Chondrocyte (in vitro differentiated cells): ENCODE data around the gene EIPR1. TPM values are rescaled to one million over a fixed set of nuclear protein-coding genes. Genes with fewer than 3 reads are reported as not detected.
"Not testable (repeated sequence)": the region's sequence is repeated elsewhere in the genome, so short reads cannot be mapped to it uniquely, and the experiment has no call there.

ENCODE experiments used
- DNase-seq: peaks from one replicate; pipeline ENCODE4 v3.0.0; 2021; ENCODE audit warnings: mixed read lengths, low spot score
- H3K27ac Mint-ChIP-seq: one replicate; pipeline ENCODE4 v1.8.0; 2021; ENCODE audit warnings: mild to moderate bottlenecking, moderate library complexity, mixed read lengths; ENCODE audit not compliant: unreplicated experiment
- H3K27me3 Mint-ChIP-seq: 2 replicates; pipeline ENCODE4 v1.8.0; 2021; ENCODE audit warnings: low read depth, mixed read lengths
- H3K36me3 Mint-ChIP-seq: 2 replicates; pipeline ENCODE4 v1.8.0; 2021; ENCODE audit warnings: low read depth, mixed read lengths
- H3K4me1 Mint-ChIP-seq: 2 replicates; pipeline ENCODE4 v1.8.0; 2021; ENCODE audit warnings: low read depth, mild to moderate bottlenecking, mixed read lengths
- H3K4me3 Mint-ChIP-seq: one replicate; pipeline ENCODE4 v1.8.0; 2021; ENCODE audit warnings: mild to moderate bottlenecking, moderate library complexity, mixed read lengths; ENCODE audit not compliant: unreplicated experiment
- H3K9me3 Mint-ChIP-seq: 2 replicates; pipeline ENCODE4 v1.8.0; 2021; ENCODE audit warnings: low read depth, mixed read lengths
- total RNA-seq: library from RNA; stranded (reverse); gene quantifications from 3 replicates; pipeline ENCODE4 v1.2.1, GENCODE V29; 2021
- TF ChIP-seq, protein P1 (sequence below): fragments of 200-600 bp; sonication (generic); IDR thresholded peaks from 2 replicates; pipeline ENCODE4 v1.5.0; 2021; ENCODE audit warnings: antibody characterized with exemption, mild to moderate bottlenecking, moderate library complexity

EIPR1 gene
- total RNA-seq, 1 donor from 2014 or later: 18.2 TPM

- Mint-ChIP-seq H3K4me3 (no peak overlapping the region), H3K36me3 (peaks cover 18% of the 10 kb centered on the region), H3K9me3 (no peaks in the 10 kb centered on the region), H3K27me3 (no peaks in the 10 kb centered on the region), H3K27ac (peak overlapping the region; percentile 90), H3K4me1 (peaks cover 23% of the 10 kb centered on the region)
- TF ChIP-seq, protein P1, sequence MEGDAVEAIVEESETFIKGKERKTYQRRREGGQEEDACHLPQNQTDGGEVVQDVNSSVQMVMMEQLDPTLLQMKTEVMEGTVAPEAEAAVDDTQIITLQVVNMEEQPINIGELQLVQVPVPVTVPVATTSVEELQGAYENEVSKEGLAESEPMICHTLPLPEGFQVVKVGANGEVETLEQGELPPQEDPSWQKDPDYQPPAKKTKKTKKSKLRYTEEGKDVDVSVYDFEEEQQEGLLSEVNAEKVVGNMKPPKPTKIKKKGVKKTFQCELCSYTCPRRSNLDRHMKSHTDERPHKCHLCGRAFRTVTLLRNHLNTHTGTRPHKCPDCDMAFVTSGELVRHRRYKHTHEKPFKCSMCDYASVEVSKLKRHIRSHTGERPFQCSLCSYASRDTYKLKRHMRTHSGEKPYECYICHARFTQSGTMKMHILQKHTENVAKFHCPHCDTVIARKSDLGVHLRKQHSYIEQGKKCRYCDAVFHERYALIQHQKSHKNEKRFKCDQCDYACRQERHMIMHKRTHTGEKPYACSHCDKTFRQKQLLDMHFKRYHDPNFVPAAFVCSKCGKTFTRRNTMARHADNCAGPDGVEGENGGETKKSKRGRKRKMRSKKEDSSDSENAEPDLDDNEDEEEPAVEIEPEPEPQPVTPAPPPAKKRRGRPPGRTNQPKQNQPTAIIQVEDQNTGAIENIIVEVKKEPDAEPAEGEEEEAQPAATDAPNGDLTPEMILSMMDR: no peak
- no peak for DNase-seq
These were observed 8.9 kb upstream of the EIPR1 start for GRCh38 chr2:3386448-3386958.

DNA sequence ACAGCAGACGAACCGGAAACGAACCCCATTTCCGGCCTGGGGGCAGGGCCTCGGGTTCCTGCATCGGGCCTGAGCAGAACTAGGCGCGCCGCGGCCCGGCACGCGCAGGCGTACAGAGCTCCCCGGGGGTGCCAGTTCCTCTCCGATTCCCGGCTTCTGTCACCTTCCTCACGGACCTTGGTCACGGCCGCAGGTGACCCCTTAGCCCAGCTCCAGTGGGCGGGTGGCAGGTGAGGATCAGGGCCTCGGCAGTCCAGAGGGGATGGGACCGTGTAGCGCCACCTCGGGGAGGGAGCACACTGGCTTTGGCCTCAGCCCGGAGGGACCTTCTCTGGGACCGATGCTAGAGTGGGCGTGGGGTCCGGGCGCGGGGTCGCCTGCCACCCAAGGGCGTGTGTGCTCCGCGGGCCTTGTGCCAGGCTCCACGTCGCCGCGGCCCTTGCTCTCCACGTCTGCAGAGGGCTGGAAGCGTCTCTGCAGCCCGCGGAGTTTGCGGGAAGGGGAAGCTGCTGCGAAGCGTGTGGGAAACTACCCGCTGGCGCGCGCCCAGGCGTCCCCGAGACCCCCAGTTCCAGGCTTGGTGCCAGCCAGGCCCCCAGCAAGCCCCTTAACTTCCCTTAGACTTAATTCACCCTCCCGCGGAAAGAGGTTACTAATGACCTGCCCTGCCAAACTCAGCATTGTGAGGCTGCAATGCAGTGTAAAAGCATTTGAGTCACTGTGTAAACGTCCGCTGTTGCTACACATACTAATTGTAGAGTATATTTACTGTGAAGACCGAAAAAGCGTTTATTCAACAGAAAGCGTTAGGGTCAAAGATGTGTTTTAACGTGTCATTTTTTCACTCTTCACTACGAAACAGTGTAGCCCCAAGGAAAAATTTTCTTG, 2.3 kb upstream of the EIPR1 start, which contains the start of gene TRAPPC12:
Gene TRAPPC12 (plus strand): TSS at position 48 of the 888 bp plus-strand sequence. CDS start 7,930 bp downstream, outside the sequence.
- H3K4me1 Mint-ChIP-seq: peaks cover 44% of the 10 kb centered on the region
- H3K36me3 Mint-ChIP-seq: peaks cover 4% of the 10 kb centered on the region
- no peaks in the 10 kb centered on the region for H3K27me3 Mint-ChIP-seq
- no peaks in the 10 kb centered on the region for H3K9me3 Mint-ChIP-seq
- no peak for DNase-seq
- TF ChIP-seq, protein P1: peak; percentile 79
- H3K4me3 Mint-ChIP-seq: peak within 1 kb of the TSS; percentile 94
- peak within 1 kb of the TSS; percentile 97 for H3K27ac Mint-ChIP-seq

DNA sequence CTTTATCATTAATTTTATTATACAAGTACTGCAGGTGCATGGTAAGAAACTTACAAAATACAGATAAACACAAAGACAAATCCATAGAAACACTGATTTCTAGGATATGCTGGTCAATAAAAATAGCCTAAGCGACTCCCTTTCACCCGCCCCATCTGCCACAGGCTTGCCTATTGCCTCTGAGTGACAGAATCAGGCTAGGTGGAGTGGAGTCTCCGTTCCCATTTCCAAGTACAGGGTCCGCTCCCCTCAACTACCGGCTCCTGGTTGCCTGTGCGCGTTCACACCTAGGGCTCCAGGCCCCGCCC, 1.7 kb upstream of the EIPR1 start:
- Mint-ChIP-seq H3K4me3 (peak overlapping the region; percentile 91), H3K27ac (peak overlapping the region; percentile 97), H3K36me3 (peaks cover 4% of the 10 kb centered on the region), H3K9me3 (no peaks in the 10 kb centered on the region), H3K4me1 (peaks cover 44% of the 10 kb centered on the region), H3K27me3 (no peaks in the 10 kb centered on the region)
- no peak for DNase-seq
- TF ChIP-seq, protein P1: no peak

- peak overlapping the region; percentile 97 for H3K27ac Mint-ChIP-seq
- TF ChIP-seq, protein P1: no peak
- no peak for DNase-seq
- peaks cover 44% of the 10 kb centered on the region for H3K4me1 Mint-ChIP-seq
- peak overlapping the region; percentile 94 for H3K4me3 Mint-ChIP-seq
- no peaks in the 10 kb centered on the region for H3K27me3 Mint-ChIP-seq
- H3K36me3 Mint-ChIP-seq: peaks cover 4% of the 10 kb centered on the region
- no peaks in the 10 kb centered on the region for H3K9me3 Mint-ChIP-seq
These were observed 373 bp downstream of the EIPR1 start for GRCh38 chr2:3377279-3377611.

GRCh38 chr2:3376821-3377220, 797 bp downstream of the EIPR1 start:
- Mint-ChIP-seq H3K36me3 (peaks cover 3% of the 10 kb centered on the region), H3K9me3 (no peaks in the 10 kb centered on the region), H3K27me3 (no peaks in the 10 kb centered on the region), H3K4me1 (peaks cover 44% of the 10 kb centered on the region), H3K4me3 (peak overlapping the region; percentile 94), H3K27ac (peak overlapping the region; percentile 97)
- TF ChIP-seq, protein P1: no peak
- no peak for DNase-seq

- H3K9me3 Mint-ChIP-seq: not testable (repeated sequence)
These were observed 8.1 kb downstream of the EIPR1 start for GRCh38 chr2:3369340-3370181.

More at GRCh38 chr2:3369340-3370181, 8.1 kb downstream of the EIPR1 start:
- H3K27ac Mint-ChIP-seq, DNase-seq, H3K4me1 Mint-ChIP-seq, H3K4me3 Mint-ChIP-seq, H3K27me3 Mint-ChIP-seq, H3K36me3 Mint-ChIP-seq: not testable (repeated sequence)
